Activated T-helper 9 cell treated with anti-CD3 and anti-CD28 coated beads, Interleukin-2, amount 50 U/mL, for 16 hours (primary cell): ENCODE results near the gene FXYD7.
"Not testable (repeated sequence)": the region's sequence is repeated elsewhere in the genome, so short reads cannot be mapped to it uniquely, and the experiment has no call there.

ENCODE experiments used
- DNase-seq: peaks from one replicate; pipeline ENCODE4 v3.0.0-alpha.2; 2020; ENCODE audit warnings: low read depth

Gene FXYD7

GRCh38 chr19:35165200-35166058 lies 22.4 kb downstream of the FXYD7 start:
- no peak for DNase-seq

DNA sequence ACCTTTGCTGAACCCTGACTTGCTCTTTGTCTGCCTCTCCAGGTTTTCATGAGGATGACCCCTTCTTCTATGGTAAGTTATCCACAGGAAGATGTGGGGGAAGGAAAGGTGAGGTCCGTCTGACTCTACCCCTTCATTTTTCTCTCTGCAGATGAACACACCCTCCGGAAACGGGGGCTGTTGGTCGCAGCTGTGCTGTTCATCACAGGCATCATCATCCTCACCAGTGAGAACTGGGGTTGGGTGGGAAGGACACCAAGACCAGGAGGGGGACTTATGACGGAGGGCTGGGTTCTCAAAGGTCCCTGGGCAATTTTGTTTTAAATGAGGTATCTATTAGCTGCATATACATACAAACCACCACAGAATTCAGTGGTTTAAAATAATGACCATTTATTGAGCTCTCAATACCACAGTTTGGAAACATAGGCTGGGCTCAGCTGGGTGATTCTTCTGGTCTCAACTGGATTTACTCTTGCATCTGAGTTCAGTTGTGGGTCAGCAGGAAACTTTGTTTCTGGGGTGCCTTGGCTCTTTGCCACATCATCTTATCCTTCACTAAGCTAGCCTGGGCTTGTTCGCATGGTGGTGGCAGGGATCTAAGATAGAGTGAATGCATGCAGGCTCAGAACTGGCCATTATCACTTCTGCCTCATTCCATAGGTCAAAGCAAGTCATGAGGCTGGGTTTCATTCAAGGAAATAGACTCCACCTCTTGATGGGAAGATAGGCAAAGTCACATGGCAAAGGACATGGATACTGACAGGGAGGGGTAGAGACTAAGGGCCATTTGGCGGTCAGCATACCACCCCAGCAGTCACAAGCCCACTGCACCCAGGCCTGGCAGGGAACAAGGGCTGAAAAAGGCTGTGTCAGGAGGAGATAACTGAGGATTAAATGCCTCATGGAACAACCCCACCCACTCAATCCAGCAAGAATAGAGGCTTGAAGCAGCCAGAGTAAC lies 23.3 kb downstream of the FXYD7 start:
- no peak for DNase-seq

- DNase-seq = no peak
Observed at GRCh38 chr19:35167251-35168119, 24.4 kb downstream of the FXYD7 start.

- no peak for DNase-seq
Observed at GRCh38 chr19:35168196-35168595, 25.1 kb downstream of the FXYD7 start.

- DNase-seq = no peak
Observed at GRCh38 chr19:35169221-35169995, 26.4 kb downstream of the FXYD7 start.

GRCh38 chr19:35170359-35171061 lies 27.5 kb downstream of the FXYD7 start:
- DNase-seq = no peak

GRCh38 chr19:35171730-35172129 lies 28.7 kb downstream of the FXYD7 start:
- no peak for DNase-seq

DNA sequence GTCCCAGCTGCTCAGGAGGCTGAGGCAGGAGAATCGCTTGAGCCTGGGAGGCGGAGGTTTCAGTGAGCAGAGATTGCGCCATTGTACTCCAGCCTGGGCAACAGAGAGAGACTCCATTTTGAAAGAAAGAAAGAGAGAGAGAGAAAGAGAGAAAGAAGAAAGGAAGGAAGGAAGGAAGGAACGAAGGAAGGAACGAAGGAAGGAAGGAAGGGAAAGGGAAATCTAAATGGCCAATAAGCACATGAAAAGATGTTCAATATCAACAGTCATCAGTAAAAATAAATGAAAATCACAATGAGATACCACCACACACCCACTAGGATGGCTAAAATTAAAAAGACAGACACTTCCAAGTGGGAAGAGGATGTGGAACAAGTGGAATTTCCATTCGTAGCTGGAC lies 31.2 kb downstream of the FXYD7 start:
- no peak for DNase-seq

- no peak for DNase-seq
Observed at GRCh38 chr19:35176181-35176570, 33.1 kb downstream of the FXYD7 start.

GRCh38 chr19:35177377-35178274 lies 34.6 kb downstream of the FXYD7 start:
- no peak for DNase-seq

- DNase-seq = no peak
Observed at GRCh38 chr19:35178701-35179100, 35.6 kb downstream of the FXYD7 start.

DNA sequence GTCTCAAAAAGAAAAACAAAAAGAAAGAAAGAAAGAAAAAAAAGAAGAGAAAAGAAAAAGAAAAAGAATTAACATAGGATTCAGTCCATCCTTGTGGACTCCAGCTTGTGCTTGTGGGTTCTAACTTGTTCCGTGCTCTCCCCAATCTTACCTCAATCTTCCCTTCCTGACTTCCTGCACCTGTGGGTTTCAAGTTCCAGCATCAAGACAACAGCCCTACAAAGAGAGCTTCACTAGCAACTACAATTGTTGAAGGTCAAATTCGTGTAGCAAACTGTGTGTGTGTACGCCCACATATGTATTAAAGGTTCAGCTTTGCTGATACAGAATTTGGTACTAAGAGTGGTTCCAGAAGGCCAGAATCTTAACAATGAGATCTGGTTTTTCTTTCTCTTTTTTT lies 36.8 kb downstream of the FXYD7 start:
- DNase-seq = no peak

DNA sequence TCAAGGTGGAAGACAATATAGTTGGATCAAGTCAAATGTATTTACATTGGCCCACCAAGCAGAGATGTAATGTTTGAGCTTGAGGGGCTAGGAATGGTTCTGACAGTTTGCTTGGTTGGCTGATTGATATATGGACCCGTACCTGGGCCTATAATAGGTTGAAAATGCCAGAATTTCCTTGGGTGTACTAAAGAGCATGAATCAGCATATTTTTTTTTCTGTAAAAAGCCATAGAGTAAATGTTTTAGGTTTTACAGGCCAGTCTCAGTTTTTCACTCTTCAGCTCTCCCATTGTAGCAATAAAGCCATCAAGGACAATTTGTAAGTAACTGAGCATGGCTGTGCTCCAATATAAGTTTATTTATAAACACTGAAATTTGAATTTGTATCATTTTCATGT lies 38.3 kb downstream of the FXYD7 start:
- DNase-seq = no peak

DNA sequence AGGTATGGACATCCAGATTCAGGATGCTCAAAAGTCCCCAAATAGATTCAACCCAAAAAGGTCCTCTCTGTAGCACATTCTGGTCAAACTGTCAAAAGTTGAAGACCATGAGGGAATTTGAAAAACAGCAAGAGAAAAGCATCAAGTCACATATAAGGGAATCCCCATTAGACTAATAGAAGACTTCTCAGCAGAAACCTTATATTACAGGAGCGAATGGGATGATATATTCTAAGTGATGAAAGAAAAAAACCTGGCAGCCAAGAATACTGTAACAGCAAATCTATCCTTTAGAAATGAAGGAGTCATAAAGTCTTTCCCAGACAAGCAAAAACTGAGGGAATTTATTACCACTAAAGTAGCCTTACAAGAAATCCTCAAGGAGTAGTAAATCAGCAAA lies 41.2 kb downstream of the FXYD7 start:
- DNase-seq = no peak

- no peak for DNase-seq
Observed at GRCh38 chr19:35184884-35185283, 41.8 kb downstream of the FXYD7 start.

DNA sequence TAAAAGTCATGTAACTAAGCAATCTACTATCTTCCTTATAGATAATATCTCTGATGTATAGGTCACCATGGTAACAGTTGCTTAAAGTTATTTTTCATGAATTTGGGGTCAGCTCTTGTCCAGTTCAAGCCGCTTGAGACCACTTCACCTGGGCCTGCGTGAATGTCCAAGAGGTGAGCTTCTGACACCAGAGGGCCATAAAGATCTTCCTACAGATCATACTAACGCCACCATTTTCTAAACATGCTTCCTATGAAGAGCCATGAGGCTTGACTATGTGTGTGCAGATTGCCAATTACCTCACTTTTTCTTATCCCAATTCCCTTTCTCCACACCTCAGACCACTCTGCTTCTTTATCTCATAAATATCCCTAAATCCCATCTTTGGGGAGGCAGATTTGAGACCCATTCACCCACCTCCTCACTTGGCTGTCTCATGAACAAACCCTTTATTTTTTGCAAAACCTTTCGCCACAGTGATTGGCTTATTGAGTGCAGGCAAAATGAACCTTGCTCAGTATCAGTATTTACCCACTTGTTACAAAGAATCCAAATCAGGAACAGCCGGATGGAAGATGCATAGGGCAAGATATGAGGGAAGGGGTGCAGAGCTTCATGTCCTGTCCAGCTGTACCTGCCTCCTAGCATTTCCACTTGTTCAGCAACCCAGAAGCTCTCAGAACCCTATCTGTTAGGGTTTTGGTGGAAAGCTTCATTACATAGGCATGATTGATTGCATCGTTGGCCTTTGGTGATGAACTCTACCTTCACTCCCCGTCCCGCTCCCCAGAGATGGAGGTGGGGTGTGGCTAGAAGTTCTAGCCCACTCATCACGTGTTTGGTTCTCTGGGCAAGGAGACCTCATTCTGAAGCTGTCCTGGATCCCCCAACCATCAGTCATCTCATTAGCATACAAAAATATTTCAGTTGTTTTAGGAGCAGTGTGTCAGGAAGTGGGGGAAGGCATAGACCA lies 51.2 kb downstream of the FXYD7 start:
- DNase-seq = no peak

DNA sequence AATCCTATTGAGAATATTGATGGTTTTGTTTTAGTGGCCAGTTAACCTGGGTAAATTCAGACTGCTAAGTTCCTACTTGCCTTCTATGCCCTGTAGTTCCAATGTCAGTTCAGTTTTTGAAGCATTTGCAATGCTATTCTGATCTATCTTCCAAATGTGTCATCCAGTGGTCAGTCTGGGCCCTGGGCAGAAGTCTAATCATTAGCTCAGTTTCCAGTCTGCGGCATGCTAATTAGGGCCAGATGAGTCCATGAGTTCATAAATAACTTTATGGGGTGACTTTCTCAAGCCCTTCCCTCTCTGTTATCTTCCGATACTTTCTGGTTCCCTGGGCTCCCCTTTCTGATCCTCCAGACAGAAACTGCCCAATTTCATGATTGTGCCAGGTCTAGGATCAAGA lies 52.8 kb downstream of the FXYD7 start:
- DNase-seq = no peak

- not testable (repeated sequence) for DNase-seq
Observed at GRCh38 chr19:35196861-35197260, 53.8 kb downstream of the FXYD7 start.
